Measurements from ENCODE around the gene MAMLD1. TPM values are rescaled to one million over a fixed set of nuclear protein-coding genes. Genes with fewer than 3 reads are reported as not detected.

Gene MAMLD1
- polyA plus RNA-seq, 6 donors from 2014 or later: 0.37 to 1.0 (median 0.75) TPM; not detected in 1

GRCh38 chrX:150527108-150527507 lies 164.0 kb downstream of the MAMLD1 start:
- H3K27me3 Mint-ChIP-seq: peaks cover 0 to 8% (median 5%) of the 10 kb centered on the region in 3 donors
- no peaks in the 10 kb centered on the region for H3K36me3 Mint-ChIP-seq
- H3K4me1 Mint-ChIP-seq: no peaks in the 10 kb centered on the region
- H3K4me3 Mint-ChIP-seq: peak overlapping the region in 1 of 8 donors; percentile 41
- DNase-seq: no peak
- no peak for ATAC-seq (ENCODE audit: low read depth in 2 of 2)
- no peak overlapping the region for H3K27ac Mint-ChIP-seq
- H3K9me3 Mint-ChIP-seq: peaks cover 0 to 3% (median 0%) of the 10 kb centered on the region in 7 donors

DNA sequence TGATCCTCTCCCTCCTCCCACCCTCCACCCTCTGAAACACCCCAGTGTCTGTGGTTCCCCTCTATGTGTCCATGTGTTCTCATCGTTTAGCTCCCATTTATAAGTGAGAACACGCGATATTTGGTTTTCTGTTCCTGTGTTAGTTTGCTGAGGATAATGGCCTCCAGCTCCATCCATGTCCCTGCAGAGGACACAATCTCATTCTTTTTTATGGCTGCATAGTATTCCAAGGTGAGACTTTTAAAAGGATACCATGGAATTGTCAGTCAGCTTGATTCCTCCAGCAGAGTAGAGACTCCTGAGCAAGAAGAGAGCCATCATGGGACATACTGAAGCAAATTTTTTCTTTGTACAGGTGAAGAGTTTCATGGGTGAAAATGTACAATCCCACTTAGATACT lies 166.5 kb downstream of the MAMLD1 start:
- ATAC-seq (ENCODE audit: low read depth in 2 of 2) (no peak), DNase-seq (no peak)
- peaks cover 0 to 12% (median 9%) of the 10 kb centered on the region in 7 donors for H3K9me3 Mint-ChIP-seq
- H3K27me3 Mint-ChIP-seq: peaks cover 0 to 7% (median 5%) of the 10 kb centered on the region in 3 donors
- no peak overlapping the region for H3K4me3 Mint-ChIP-seq
- peaks cover 0 to 12% of the 10 kb centered on the region in 2 donors for H3K36me3 Mint-ChIP-seq
- H3K4me1 Mint-ChIP-seq: no peaks in the 10 kb centered on the region
- H3K27ac Mint-ChIP-seq: no peak overlapping the region

DNA sequence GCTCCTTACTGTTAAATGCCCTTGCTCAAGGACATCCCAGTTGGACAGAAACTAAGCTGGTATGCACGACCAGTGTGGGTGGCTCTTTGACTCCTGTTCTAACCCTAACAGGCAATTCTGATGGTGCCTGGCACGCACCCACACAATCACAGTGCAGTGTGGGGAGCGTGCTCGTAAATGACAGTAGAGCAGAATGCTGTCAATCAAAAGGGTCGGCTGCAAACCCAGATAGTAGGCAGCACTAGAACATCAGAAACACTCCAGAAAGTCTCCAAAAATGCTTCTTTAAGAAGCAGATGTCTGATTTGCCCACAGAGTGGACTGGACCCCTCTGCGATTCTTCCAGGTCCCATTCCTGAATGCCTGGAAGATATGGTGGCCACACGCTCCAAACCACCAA lies 167.7 kb downstream of the MAMLD1 start:
- Mint-ChIP-seq H3K4me3 (no peak overlapping the region), H3K27ac (no peak overlapping the region), H3K27me3 (peaks cover 0 to 7% (median 5%) of the 10 kb centered on the region in 3 donors), H3K4me1 (no peaks in the 10 kb centered on the region), H3K9me3 (peaks cover 0 to 23% (median 14%) of the 10 kb centered on the region in 7 donors), H3K36me3 (peaks cover 0 to 12% of the 10 kb centered on the region in 2 donors)
- DNase-seq (no peak), ATAC-seq (ENCODE audit: low read depth in 2 of 2) (no peak)

- peaks cover 0 to 7% (median 5%) of the 10 kb centered on the region in 3 donors for H3K27me3 Mint-ChIP-seq
- DNase-seq (no peak), ATAC-seq (ENCODE audit: low read depth in 2 of 2) (no peak)
- no peak overlapping the region for H3K27ac Mint-ChIP-seq
- no peak overlapping the region for H3K4me3 Mint-ChIP-seq
- H3K36me3 Mint-ChIP-seq: peaks cover 5 to 12% of the 10 kb centered on the region in 2 donors
- peaks cover 0 to 29% (median 14%) of the 10 kb centered on the region in 7 donors for H3K9me3 Mint-ChIP-seq
- no peaks in the 10 kb centered on the region for H3K4me1 Mint-ChIP-seq
Measured at GRCh38 chrX:150531467-150531866, 168.3 kb downstream of the MAMLD1 start.

DNA sequence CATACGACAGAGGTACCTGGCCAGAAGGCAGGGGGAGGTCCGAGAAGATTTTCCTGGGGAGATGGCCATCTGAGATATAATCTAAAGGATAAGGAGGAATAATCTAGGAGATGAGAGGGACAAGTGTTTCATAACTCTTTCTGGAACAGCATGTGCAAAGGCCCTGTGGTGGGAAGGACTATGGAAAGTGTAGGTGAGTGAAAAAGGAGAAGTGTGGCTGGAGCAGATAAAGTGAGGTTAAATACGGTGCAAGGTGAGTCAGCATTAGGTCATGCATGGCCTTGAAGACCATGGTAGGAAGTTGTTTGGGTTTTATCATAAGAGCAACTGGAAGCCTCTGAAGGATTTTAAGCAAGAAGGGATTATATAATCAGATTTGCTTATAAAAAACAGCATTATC lies 170.7 kb downstream of the MAMLD1 start:
- DNase-seq (no peak), ATAC-seq (ENCODE audit: low read depth in 2 of 2) (no peak)
- Mint-ChIP-seq H3K4me1 (no peaks in the 10 kb centered on the region), H3K36me3 (peaks cover 5 to 12% of the 10 kb centered on the region in 2 donors), H3K27ac (no peak overlapping the region), H3K9me3 (peaks cover 3 to 38% (median 17%) of the 10 kb centered on the region in 7 donors), H3K4me3 (no peak overlapping the region), H3K27me3 (peaks cover 0 to 7% (median 5%) of the 10 kb centered on the region in 3 donors)

DNA sequence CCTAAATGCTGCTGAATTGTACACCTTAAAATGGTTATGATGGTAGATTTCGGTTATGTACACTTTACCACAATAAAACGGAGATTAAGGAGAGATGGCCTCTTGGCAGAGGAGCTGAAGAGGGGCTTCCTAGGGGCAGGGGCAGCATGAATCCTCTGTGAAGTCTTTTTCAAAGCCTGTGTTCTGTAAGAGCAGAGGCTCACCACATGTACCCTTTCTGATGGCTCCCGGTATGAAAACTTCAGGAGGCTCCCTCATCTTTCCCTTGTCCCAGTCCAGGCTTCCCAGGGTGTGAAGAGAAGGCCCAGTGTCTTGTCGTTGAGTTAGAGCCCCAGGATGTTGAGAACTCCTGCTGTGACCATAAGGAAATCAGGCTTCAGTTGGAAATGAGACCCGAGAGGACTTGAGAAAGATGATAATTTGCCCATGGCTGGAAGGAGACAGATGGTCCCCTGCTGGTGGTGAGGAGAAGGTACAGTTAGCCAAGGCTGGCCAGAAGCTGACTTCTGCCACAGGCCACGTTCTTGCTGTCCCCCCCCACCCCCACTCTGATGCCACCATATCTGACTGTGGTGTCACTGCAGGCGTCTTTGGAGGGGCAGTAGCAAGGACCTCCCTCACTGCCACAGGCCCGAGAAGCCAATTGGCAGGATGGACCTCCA lies 173.5 kb downstream of the MAMLD1 start:
- peaks cover 0 to 7% (median 5%) of the 10 kb centered on the region in 3 donors for H3K27me3 Mint-ChIP-seq
- H3K4me1 Mint-ChIP-seq: peaks cover 0 to 5% (median 0%) of the 10 kb centered on the region in 3 donors
- H3K4me3 Mint-ChIP-seq: no peak overlapping the region
- H3K9me3 Mint-ChIP-seq: peaks cover 3 to 38% (median 15%) of the 10 kb centered on the region in 7 donors
- no peak overlapping the region for H3K27ac Mint-ChIP-seq
- DNase-seq (no peak), ATAC-seq (ENCODE audit: low read depth in 2 of 2) (no peak)
- peaks cover 5 to 12% of the 10 kb centered on the region in 2 donors for H3K36me3 Mint-ChIP-seq

DNA sequence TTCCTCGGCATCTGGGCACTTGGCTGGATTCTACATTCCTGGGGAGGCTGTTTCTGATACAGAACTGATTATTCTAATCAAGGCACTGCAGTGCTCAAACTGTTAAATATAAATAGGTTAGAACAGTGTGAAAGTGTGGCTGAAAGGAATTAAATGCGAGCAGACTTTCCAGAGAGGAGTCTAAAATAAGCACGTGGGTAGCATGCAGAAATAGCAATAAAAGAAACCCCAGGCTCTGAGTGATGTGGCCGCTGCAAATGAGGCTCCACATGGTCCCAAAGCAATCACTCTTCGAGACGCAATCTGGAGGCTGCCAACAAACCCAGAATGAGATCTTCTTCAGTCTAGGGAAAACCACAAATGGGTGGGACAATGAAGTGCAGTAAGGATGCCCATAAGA lies 174.7 kb downstream of the MAMLD1 start:
- peaks cover 5 to 12% of the 10 kb centered on the region in 2 donors for H3K36me3 Mint-ChIP-seq
- no peak overlapping the region for H3K4me3 Mint-ChIP-seq
- H3K9me3 Mint-ChIP-seq: peaks cover 3 to 38% (median 15%) of the 10 kb centered on the region in 7 donors

DNA sequence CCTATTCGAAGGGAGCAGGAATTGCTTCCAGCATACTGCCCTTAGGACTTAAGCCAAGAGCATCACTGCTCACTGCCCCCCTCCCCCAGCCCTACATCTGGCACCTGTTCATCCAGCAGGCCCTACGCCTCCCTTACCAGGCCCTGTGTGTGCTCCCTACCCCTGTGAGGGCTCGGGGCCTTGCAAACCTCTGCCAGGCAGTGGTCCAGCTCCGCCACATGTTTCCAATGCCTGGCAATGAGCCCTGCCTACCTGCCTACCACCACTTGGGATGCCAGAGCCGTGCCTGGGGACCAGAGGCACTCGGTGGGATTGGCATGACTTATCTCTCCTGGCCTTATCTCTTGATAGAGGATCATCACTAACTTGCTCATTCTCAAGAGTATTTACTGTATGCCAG lies 177.8 kb downstream of the MAMLD1 start:
- peak overlapping the region in 1 of 6 donors; percentile 56 for H3K27ac Mint-ChIP-seq
- no peak for ATAC-seq (ENCODE audit: low read depth in 2 of 2)
- DNase-seq: no peak
- H3K36me3 Mint-ChIP-seq: peaks cover 0 to 4% of the 10 kb centered on the region in 2 donors
- peaks cover 0 to 14% (median 8%) of the 10 kb centered on the region in 7 donors for H3K9me3 Mint-ChIP-seq
- H3K4me1 Mint-ChIP-seq: peaks cover 18 to 29% (median 19%) of the 10 kb centered on the region in 3 donors
- H3K27me3 Mint-ChIP-seq: no peaks in the 10 kb centered on the region
- no peak overlapping the region for H3K4me3 Mint-ChIP-seq

More for the DNA sequence above, 174.7 kb downstream of the MAMLD1 start:
- H3K4me1 Mint-ChIP-seq: peaks cover 5 to 16% (median 9%) of the 10 kb centered on the region in 3 donors
- DNase-seq: no peak
- ATAC-seq (ENCODE audit: low read depth in 2 of 2): no peak
- peaks cover 0 to 7% (median 5%) of the 10 kb centered on the region in 3 donors for H3K27me3 Mint-ChIP-seq
- no peak overlapping the region for H3K27ac Mint-ChIP-seq

- DNase-seq (no peak), ATAC-seq (ENCODE audit: low read depth in 2 of 2) (peak; percentile 23 to 26)
- peaks cover 29 to 43% (median 33%) of the 10 kb centered on the region in 3 donors for H3K4me1 Mint-ChIP-seq
- H3K9me3 Mint-ChIP-seq: peaks cover 0 to 3% (median 0%) of the 10 kb centered on the region in 7 donors
- H3K36me3 Mint-ChIP-seq: no peaks in the 10 kb centered on the region
- H3K4me3 Mint-ChIP-seq: peak overlapping the region in 2 of 8 donors; percentile 30 to 65
- H3K27ac Mint-ChIP-seq: peak overlapping the region in 2 of 6 donors; percentile 16 to 54
- H3K27me3 Mint-ChIP-seq: no peaks in the 10 kb centered on the region
Measured at GRCh38 chrX:150542846-150543229, 179.7 kb downstream of the MAMLD1 start.

DNA sequence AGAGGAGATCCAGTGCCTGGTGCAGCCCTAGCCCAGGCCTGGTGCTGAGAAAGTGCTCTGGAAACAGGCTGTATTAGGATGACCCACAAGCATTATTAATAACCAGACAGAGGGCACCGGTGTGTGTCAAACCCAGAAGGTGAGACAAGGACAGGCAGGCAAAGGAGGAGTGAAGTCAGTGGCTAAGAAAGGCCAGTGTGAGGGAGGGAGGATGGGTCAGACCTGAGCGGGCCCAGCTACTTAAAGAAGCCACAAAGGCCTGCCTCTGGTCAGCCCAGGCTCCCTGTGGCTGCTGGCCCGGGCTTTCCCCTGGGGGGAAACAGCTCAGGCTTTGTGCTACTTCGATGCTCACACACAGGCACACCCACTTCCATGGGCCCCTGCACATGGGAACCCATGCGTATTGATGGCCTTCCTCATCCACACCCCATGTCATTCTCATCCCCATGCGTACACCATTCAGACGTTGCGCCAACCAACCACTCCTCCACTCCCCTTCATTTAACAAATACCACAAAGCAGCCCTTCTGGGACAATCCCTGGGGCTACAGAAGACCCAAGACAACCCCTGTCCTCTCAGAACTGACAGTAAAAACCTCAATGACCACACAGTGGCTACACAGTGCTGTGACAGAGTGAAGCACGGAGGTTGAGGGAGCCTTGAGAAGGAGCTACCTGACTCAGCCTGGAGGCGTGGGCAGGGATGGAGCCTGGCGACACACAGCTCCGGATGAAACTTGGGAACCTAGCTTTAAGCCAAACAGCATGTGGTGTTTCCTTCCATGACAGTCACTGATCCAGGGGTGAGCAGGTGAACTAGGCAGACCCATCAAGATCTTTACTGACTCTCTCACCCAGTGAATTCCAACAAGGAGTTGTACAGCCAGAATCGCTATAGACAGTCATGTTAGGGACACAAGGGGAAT lies 180.4 kb downstream of the MAMLD1 start:
- Mint-ChIP-seq H3K9me3 (peaks cover 0 to 3% (median 0%) of the 10 kb centered on the region in 7 donors), H3K4me1 (peaks cover 34 to 50% (median 36%) of the 10 kb centered on the region in 3 donors), H3K36me3 (no peaks in the 10 kb centered on the region), H3K27ac (peak overlapping the region in 5 of 6 donors; percentile 16 to 95 (median 54)), H3K4me3 (peak overlapping the region in 5 of 8 donors; percentile 5 to 40 (median 27)), H3K27me3 (no peaks in the 10 kb centered on the region)
- DNase-seq: no peak
- ATAC-seq (ENCODE audit: low read depth in 2 of 2): peak; percentile 64 to 72

GRCh38 chrX:150544222-150544787 lies 181.2 kb downstream of the MAMLD1 start:
- ATAC-seq (ENCODE audit: low read depth in 2 of 2) (no peak), DNase-seq (no peak)
- no peaks in the 10 kb centered on the region for H3K27me3 Mint-ChIP-seq
- peaks cover 0 to 3% (median 0%) of the 10 kb centered on the region in 7 donors for H3K9me3 Mint-ChIP-seq
- no peaks in the 10 kb centered on the region for H3K36me3 Mint-ChIP-seq
- peak overlapping the region in 1 of 8 donors; percentile 25 for H3K4me3 Mint-ChIP-seq
- peaks cover 34 to 50% (median 36%) of the 10 kb centered on the region in 3 donors for H3K4me1 Mint-ChIP-seq
- H3K27ac Mint-ChIP-seq: peak overlapping the region in 4 of 6 donors; percentile 32 to 75 (median 65)

GRCh38 chrX:150544835-150545770 lies 182.0 kb downstream of the MAMLD1 start:
- ATAC-seq (ENCODE audit: low read depth in 2 of 2) (no peak), DNase-seq (no peak)
- no peaks in the 10 kb centered on the region for H3K36me3 Mint-ChIP-seq
- peak overlapping the region in 2 of 6 donors; percentile 34 to 61 for H3K27ac Mint-ChIP-seq
- peaks cover 0 to 3% (median 0%) of the 10 kb centered on the region in 7 donors for H3K9me3 Mint-ChIP-seq
- H3K4me1 Mint-ChIP-seq: peaks cover 34 to 50% (median 36%) of the 10 kb centered on the region in 3 donors
- H3K4me3 Mint-ChIP-seq: no peak overlapping the region
- H3K27me3 Mint-ChIP-seq: no peaks in the 10 kb centered on the region

All from naive B cell (primary cell).